GM12801 (cell line): Measurements from ENCODE around the gene NEK5.

Experiments
- TF ChIP-seq, protein P1 (sequence below): IDR thresholded peaks from one replicate; pipeline ENCODE4 v1.5.1; 2011; ENCODE audit warnings: control low read depth; ENCODE audit not compliant: insufficient read length; ENCODE audit errors: extremely low read depth

Gene NEK5

DNA sequence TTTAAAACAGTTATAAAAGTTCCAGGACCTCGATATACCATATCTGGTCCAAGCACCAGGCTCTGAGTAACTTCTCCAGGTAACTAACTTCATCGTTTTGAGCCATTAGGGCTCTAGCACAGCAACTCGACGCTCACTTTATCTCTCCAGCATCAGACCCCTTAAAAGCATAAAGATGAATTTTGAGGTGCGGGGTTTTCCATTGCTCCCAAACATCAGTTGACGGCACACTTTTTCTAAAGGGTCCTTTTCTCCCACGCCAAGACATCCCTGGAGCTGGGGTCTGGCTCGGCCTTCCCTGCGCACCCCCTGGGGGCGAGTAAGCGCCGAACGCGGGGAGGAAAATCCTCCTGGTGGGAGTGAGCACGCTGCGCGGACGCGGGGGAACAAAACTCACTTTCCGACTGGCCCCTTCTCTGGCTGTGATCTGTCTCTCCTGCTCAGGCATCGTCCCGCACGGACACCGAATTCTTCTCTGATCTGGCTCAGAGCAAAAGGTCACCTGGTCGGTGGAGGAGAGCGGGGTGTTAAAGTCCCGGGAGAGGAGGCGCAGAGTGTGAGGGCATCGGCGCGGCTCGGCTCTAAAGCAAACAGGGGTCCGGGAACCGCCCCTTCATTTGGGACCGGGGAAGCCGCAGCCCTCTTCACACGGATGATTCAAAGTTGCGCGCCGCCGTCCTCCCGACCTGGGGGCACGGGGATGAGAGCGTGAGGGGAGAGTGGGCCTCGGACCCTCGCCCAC lies 117.8 kb downstream of the NEK5 start, which contains the start of gene ATP7B:
Gene ATP7B, minus strand, starts transcription at position 561 of the 742 bp plus-strand sequence. Its CDS starts 113 bp downstream, at position 448.
- TF ChIP-seq, protein P1, sequence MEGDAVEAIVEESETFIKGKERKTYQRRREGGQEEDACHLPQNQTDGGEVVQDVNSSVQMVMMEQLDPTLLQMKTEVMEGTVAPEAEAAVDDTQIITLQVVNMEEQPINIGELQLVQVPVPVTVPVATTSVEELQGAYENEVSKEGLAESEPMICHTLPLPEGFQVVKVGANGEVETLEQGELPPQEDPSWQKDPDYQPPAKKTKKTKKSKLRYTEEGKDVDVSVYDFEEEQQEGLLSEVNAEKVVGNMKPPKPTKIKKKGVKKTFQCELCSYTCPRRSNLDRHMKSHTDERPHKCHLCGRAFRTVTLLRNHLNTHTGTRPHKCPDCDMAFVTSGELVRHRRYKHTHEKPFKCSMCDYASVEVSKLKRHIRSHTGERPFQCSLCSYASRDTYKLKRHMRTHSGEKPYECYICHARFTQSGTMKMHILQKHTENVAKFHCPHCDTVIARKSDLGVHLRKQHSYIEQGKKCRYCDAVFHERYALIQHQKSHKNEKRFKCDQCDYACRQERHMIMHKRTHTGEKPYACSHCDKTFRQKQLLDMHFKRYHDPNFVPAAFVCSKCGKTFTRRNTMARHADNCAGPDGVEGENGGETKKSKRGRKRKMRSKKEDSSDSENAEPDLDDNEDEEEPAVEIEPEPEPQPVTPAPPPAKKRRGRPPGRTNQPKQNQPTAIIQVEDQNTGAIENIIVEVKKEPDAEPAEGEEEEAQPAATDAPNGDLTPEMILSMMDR: no peak

DNA sequence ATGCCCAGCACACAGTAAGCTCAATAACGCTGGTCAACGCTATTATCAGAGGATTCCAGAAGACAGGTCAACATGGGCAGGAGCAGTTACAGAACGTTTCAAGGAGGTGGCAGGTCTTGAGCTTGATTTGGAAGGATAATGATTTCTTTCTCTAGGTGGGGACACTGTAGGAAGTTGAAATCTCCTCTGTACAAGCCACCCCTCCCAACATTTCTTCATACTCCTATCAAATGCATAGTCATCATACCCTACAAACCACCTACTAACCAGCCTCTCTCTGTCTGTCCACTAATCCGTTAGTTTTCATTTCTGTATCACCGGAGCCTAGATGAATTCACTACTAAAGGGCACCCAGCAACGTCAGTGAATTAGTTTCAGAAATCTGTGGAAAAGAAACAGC lies 118.9 kb downstream of the NEK5 start:
- TF ChIP-seq, protein P1: no peak

DNA sequence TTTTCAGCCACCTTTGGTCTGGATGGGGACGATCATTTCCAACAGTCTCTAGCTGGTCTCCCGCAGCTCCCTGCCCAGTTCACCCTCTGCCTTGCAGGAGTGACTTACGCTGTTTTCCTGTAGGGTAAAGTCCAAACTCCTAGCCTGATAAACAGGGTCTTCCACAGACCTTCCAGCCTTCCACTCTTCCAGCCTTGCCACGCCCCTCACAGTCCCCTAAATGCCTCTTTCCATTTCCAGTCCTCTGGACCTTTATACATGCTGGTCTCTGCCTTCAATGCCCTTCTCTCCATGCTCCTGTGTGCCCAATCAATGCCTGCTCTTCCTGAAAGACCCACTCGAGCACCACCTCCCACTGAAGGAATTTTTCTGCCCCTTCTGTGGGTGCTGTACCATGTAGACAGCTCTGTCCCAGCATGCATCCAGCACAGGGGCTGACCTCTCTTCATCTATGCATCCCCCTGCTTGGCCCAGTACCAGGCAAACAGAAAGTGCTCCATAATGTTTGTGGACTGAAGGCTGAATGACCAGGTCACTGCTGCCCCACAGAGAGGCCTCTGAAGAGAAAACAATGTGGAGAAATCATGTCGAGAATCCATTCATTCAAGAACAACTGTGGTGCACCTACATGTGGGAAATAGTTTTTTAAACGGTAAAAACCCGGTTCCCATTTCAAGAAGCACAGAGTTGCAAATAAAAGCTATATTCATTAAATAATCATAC lies 122.2 kb downstream of the NEK5 start:
- TF ChIP-seq, protein P1: no peak

DNA sequence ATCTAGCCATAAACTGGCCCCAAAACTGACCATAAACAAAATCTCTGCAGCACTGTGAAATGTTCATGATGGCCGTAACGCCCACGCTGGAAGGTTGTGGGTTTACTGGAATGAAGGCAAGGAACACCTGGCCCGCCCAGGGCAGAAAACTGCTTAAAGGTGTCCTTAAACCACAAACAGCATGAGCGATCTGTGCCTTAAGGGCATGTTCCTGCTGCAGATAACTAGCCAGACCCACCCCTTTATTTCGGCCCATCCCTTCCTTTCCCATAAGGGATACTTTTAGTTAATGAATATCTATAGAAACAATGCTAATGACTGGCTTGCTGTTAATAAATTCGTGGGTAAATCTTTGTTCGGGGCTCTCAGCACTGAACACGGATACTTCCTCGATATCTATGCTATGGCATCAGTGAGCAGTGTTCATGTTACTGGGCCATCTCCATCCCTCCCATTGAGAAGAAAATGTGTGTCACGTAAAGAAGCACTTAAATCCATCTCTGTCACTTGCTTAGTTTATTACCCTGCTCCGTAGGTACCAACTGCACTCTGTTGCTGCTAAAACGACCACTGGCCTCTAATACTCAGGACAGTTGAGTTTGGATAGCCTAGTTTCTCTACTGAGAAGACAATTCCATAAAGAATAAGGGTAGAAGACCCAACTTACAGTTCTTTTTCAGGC lies 122.9 kb downstream of the NEK5 start:
- TF ChIP-seq, protein P1: no peak

DNA sequence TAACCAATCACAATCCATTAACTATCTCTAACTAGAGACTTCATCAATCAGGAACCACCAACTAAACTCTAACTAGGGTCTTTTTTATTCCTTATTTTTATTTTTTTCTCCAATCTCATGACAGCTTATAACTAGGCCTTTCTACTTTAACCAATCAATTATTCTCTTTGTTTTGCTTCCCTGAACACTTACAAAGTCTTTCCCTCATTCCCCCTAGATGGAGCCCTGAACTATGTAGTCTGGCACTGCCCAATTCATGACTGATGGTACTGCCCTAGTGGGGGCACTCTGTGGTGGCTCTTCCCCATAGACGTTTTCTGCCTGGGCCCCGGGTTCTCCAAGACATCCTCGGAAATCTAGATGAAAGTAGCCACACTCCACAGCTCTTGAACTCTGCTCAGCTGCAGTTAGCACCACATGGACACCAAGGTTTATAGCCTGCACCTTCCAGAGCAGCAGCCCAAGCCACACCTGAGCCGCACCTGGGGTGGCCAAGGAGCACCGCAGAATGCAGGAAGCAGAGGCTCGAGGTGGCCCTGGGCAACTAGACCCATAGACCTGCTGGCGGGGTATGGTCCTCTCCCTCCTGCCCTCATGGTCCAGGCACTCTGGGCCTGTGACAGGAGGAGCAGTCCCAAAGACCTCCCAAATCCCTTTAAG lies 124.2 kb downstream of the NEK5 start:
- TF ChIP-seq, protein P1: no peak

DNA sequence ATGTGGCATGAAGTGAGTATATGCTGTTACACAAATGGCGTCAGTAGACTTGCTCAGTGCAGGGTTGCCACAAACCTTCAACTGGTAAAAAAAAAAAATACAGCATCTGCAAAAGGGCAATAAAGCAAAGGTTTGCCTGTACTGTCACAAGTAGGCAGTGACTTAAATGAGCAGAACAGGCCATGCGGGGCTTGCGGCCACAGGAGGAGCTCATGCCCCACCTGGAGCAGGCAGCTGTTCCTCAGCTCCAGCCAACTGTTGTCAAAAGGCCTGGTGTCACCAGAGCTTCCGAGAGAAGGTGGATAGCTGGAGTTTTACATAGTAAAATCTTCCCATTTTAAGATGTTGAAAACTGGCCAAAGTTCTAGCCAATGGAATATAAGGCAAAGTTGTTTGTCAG lies 125.3 kb downstream of the NEK5 start:
- TF ChIP-seq, protein P1: no peak

DNA sequence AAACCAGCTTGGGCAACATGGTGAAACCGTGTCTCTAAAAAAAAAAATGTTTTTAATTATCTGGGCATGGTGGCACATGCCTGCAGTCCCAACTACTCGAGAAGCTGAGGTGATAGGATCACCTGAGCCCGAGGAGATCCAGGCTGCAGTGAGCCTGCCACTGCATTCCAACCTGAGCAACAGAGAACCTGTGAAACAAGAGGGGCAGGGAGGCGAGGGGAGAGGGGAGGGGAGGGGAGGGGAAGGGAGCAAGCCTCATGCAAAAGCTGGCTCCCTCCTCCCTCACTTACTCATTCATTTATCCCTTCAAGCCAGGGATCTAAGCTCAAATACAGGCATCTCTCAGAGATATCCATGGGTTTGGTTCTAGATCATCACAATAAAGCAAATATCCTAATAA lies 126.5 kb downstream of the NEK5 start:
- TF ChIP-seq, protein P1: no peak
